ENCODE measurements around the gene HBB. TPM values are rescaled to one million over a fixed set of nuclear protein-coding genes. Genes with fewer than 3 reads are reported as not detected.

The HBB gene
- total and polyA plus RNA-seq, 2 donors (not counting 1 experiment from before 2014, with no cell fraction given), result 0.22 TPM; not detected in 1

DNA sequence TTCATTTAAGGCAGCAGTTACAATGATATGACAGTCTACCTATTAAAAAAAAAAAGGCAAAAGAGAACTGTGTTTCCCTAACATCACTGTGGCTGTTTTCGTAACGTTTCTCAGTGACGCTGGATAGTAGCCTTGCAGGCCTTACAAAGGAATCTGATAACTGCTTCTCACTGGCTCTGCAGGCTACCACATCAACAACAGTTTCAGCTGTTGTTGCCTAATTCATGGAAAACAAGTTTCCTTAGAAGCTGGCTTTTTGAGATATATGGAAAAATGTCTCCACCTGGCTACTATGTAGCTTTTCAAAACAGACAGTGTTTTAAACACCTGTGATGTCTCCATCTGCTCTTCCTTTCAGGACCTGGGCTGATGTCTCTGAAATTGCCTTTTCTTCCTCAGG, 30.1 kb downstream of the HBB start:
- H3K27ac ChIP-seq (ENCODE audit: insufficient read depth, low read length), result no peak overlapping the region

DNA sequence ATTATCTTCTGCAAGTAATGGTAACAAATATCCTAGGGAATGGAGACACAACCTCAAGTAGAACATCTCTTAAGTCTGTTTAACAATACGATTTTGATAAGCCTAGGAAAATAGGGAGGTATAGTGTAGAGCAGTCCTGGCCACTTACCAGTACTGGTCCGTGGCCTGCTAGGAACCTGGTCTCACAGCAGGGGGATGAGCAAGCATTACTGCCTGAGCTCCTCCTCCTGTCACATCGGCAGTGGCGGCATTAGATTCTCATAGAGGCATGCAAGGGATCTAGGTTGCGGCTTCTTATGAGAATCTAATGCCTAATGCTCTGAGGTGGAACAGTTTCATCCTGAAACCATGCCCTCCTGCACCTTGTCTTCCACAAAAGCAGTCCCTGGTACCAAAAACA, 30.8 kb downstream of the HBB start:
- no peaks in the 10 kb centered on the region for H4K20me1 ChIP-seq (ENCODE audit: control insufficient read depth, extremely low read depth, insufficient read depth, low read length)

More for the DNA sequence above, 30.1 kb downstream of the HBB start:
- TF ChIP-seq, protein P1, sequence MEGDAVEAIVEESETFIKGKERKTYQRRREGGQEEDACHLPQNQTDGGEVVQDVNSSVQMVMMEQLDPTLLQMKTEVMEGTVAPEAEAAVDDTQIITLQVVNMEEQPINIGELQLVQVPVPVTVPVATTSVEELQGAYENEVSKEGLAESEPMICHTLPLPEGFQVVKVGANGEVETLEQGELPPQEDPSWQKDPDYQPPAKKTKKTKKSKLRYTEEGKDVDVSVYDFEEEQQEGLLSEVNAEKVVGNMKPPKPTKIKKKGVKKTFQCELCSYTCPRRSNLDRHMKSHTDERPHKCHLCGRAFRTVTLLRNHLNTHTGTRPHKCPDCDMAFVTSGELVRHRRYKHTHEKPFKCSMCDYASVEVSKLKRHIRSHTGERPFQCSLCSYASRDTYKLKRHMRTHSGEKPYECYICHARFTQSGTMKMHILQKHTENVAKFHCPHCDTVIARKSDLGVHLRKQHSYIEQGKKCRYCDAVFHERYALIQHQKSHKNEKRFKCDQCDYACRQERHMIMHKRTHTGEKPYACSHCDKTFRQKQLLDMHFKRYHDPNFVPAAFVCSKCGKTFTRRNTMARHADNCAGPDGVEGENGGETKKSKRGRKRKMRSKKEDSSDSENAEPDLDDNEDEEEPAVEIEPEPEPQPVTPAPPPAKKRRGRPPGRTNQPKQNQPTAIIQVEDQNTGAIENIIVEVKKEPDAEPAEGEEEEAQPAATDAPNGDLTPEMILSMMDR (conservative IDR thresholded peaks at IDR 0.05 in 1 of 2, IDR thresholded peaks at IDR 0.05 in 1 of 2; ENCODE audit: low read depth in 1 of 2, low read length in 2 of 2), result no peak
- no peak for TF ChIP-seq EZH2 (IDR thresholded peaks at IDR 0.05; ENCODE audit: low read length, missing control alignments)
- Histone ChIP-seq H3K27me3 (ENCODE audit: control insufficient read depth, insufficient read depth, low read length) (no peaks in the 10 kb centered on the region), H3K9ac (ENCODE audit: insufficient read depth, low read length) (no peak overlapping the region), H2AFZ (ENCODE audit: low read length) (no peak overlapping the region), H3K36me3 (ENCODE audit: control insufficient read depth, insufficient read depth, low read length) (no peaks in the 10 kb centered on the region), H3K79me2 (ENCODE audit: control insufficient read depth, insufficient read depth, low read length) (no peaks in the 10 kb centered on the region), H3K9me3 (ENCODE audit: control insufficient read depth, insufficient read depth, low read depth, low read length) (no peaks in the 10 kb centered on the region), H3K4me2 (ENCODE audit: extremely low read depth, insufficient read depth, low read length) (no peak overlapping the region), H3K4me3 (replicated peaks in 1 of 4; ENCODE audit: control extremely low read depth in 1 of 4, insufficient read depth in 1 of 4, low read depth in 3 of 4, low read length in 4 of 4) (no peak overlapping the region), H4K20me1 (ENCODE audit: control insufficient read depth, extremely low read depth, insufficient read depth, low read length) (no peaks in the 10 kb centered on the region), H3K4me1 (ENCODE audit: control insufficient read depth, extremely low read depth, insufficient read depth, low read length) (no peaks in the 10 kb centered on the region)
- no peak for DNase-seq (ENCODE audit: low read depth in 2 of 2)

DNA sequence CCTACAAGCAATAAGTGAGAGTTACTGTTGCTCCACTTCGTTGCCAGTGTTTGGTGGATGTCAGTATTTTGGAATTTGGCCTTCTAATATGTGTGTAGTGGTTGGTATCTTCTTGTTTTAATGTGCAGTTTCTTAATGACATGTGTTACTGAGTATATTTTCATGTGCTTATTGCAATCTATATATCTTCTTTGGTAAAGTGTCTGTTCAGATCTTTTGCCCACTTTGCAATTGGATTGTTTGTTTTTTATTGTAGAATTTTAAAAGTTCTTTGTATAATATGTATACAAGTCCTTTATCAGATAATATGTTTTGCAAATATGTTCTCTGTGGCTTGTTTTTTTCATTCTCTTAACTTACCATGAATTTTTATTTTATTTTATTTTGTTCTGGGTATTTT, 34.1 kb downstream of the HBB start:
- H2AFZ ChIP-seq (ENCODE audit: low read length), result no peak overlapping the region

More for the DNA sequence above, 30.8 kb downstream of the HBB start:
- no peak overlapping the region for H3K9ac ChIP-seq (ENCODE audit: insufficient read depth, low read length)
- H3K27ac ChIP-seq (ENCODE audit: insufficient read depth, low read length), result no peak overlapping the region
- no peaks in the 10 kb centered on the region for H3K4me1 ChIP-seq (ENCODE audit: control insufficient read depth, extremely low read depth, insufficient read depth, low read length)
- no peak overlapping the region for H3K4me3 ChIP-seq (replicated peaks in 1 of 4; ENCODE audit: control extremely low read depth in 1 of 4, insufficient read depth in 1 of 4, low read depth in 3 of 4, low read length in 4 of 4)
- no peak for TF ChIP-seq EZH2 (IDR thresholded peaks at IDR 0.05; ENCODE audit: low read length, missing control alignments)
- H3K27me3 ChIP-seq (ENCODE audit: control insufficient read depth, insufficient read depth, low read length), result no peaks in the 10 kb centered on the region
- DNase-seq (ENCODE audit: low read depth in 2 of 2), result no peak
- H2AFZ ChIP-seq (ENCODE audit: low read length), result no peak overlapping the region
- no peaks in the 10 kb centered on the region for H3K9me3 ChIP-seq (ENCODE audit: control insufficient read depth, insufficient read depth, low read depth, low read length)
- no peaks in the 10 kb centered on the region for H3K79me2 ChIP-seq (ENCODE audit: control insufficient read depth, insufficient read depth, low read length)
- H3K36me3 ChIP-seq (ENCODE audit: control insufficient read depth, insufficient read depth, low read length), result no peaks in the 10 kb centered on the region
- H3K4me2 ChIP-seq (ENCODE audit: extremely low read depth, insufficient read depth, low read length), result no peak overlapping the region

More for the DNA sequence above, 34.1 kb downstream of the HBB start:
- H3K4me3 ChIP-seq (replicated peaks in 1 of 4; ENCODE audit: control extremely low read depth in 1 of 4, insufficient read depth in 1 of 4, low read depth in 3 of 4, low read length in 4 of 4), result no peak overlapping the region
- no peak for DNase-seq (ENCODE audit: low read depth in 2 of 2)
- no peak overlapping the region for H3K9ac ChIP-seq (ENCODE audit: insufficient read depth, low read length)
- no peaks in the 10 kb centered on the region for H3K4me1 ChIP-seq (ENCODE audit: control insufficient read depth, extremely low read depth, insufficient read depth, low read length)
- no peak overlapping the region for H3K27ac ChIP-seq (ENCODE audit: insufficient read depth, low read length)
- H3K4me2 ChIP-seq (ENCODE audit: extremely low read depth, insufficient read depth, low read length), result no peak overlapping the region
- no peaks in the 10 kb centered on the region for H3K79me2 ChIP-seq (ENCODE audit: control insufficient read depth, insufficient read depth, low read length)
- TF ChIP-seq, protein P1 (conservative IDR thresholded peaks at IDR 0.05 in 1 of 2, IDR thresholded peaks at IDR 0.05 in 1 of 2; ENCODE audit: low read depth in 1 of 2, low read length in 2 of 2), result no peak
- no peak for TF ChIP-seq EZH2 (IDR thresholded peaks at IDR 0.05; ENCODE audit: low read length, missing control alignments)
- no peaks in the 10 kb centered on the region for H3K27me3 ChIP-seq (ENCODE audit: control insufficient read depth, insufficient read depth, low read length)
- no peaks in the 10 kb centered on the region for H4K20me1 ChIP-seq (ENCODE audit: control insufficient read depth, extremely low read depth, insufficient read depth, low read length)
- no peaks in the 10 kb centered on the region for H3K9me3 ChIP-seq (ENCODE audit: control insufficient read depth, insufficient read depth, low read depth, low read length)
- no peaks in the 10 kb centered on the region for H3K36me3 ChIP-seq (ENCODE audit: control insufficient read depth, insufficient read depth, low read length)

All from fibroblast of lung (primary cell).